NCI-H774 (cell line): ENCODE data around the gene BEND5.

ENCODE experiments used
- DNase-seq: peaks from one replicate; lab custom pipeline; 2025; lab: John Stamatoyannopoulos, UW

Gene BEND5

DNA sequence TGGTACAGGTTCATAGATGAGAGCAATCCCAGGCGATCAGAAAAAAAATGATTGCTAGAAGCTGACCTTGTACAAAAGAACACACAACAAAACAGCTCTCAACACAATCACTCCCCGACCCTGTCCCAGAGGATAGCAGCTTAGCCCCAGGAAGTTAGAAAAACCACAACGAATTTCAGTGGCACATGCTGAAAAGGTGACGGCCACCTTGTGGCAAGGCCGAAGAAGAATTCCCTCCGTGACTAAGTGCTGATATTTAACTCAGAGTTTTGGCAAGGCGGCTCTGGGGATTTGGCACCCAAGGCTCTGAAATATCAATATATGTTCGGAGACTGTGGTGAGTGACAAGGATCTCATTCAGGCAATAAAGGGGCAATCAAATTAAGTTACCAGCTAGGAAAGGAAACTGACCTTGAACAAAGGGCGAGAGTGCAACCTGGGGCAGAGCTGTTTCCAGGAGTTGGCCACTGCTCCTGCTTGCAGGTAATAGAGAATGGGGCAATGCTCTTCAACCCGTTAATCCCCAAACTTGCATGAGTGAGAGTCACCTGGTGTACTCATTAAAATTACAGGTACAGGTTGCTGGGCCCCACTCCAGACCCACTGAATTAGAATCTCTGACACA is 96.2 kb downstream of the BEND5 start:
- no peak for DNase-seq

DNA sequence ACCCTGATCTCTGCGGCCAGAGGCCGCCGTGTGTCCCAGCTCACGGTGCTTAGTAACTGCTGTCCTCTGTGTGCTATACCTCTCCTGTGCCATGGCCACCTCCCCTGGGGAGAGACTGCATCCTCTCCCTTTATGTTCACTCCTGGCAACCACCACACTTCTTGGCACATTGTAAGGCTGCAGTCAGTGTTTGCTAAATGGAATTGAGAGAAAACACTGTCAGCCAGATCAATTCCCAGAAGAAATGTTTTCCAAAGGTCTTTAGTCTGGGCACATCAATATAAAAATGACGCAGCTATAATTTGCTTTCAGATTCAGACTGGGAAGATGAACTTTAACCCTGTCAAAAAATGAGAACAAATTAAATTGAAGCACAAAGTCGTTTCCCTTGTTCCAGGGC is 96.8 kb downstream of the BEND5 start:
- DNase-seq = no peak

DNA sequence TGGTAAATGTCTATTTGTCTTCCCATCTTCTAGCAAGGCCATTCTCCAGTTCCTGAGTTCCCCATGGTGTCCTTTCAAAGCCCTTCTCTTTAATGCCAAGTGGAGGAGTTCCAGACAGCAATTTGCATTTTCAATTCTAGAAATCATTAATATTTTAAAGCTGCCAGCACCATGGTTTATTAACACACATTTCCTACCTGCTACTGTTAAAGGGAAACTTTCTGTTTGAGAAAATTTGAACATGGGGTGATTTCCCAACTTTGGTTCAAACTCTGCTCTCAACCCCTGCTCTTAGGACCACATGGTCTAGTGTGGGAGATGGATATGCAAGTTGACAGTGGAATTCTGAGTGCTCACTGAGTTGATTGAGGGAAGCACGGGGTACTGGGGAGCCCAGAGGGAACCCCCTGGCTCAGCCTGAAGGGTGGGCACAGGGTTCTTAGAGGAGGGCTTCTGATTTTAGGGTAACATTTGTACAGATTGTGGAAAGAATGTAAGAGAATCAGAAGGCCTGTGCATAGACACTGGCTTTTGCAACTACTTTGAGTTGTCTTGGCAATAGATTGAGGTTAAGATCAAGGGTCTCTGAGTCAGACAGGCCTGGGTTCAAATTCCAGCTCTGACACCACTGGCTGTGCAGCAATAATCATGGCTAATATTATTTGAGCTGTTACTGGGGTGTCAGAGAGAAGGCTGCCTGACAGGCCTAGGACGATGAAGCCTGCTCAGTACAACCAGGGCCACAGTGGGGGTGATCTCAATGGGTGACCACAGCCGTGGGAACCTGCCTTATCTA is 97.8 kb downstream of the BEND5 start:
- DNase-seq = no peak
